Measurements from ENCODE around the gene SHISAL1. TPM values are rescaled to one million over a fixed set of nuclear protein-coding genes. Genes with fewer than 3 reads are reported as not detected.
"Not testable (repeated sequence)": the region's sequence is repeated elsewhere in the genome, so short reads cannot be mapped to it uniquely, and the experiment has no call there.

SHISAL1 gene
- total RNA-seq, 8 experiments from 2014 or later, result 0.17 to 21.5 (median 3.5) TPM

- no peak overlapping the region for H3K27ac ChIP-seq
- H3K4me1 ChIP-seq (replicated peaks in 1 of 2), result peaks cover 16 to 17% of the 10 kb centered on the region in 2 donors
- peak in 1 of 8 experiments; percentile 9 for ATAC-seq (replicated peaks in 6 of 8)
- H3K4me3 ChIP-seq, result no peak overlapping the region
- WGBS, 10 experiments, result 25 to 81% (median 32%) methylated on average over 2 to 5 of the region's 9 CpGs; no CpG with 5 or more reads in 6 of the 10 experiments
- in situ Hi-C loops (cut with MboI; ENCODE audit: low pct_unique_long_range_greater_than_20kb in 2 of 9, low sequenced_read_pairs in 9 of 9, unreplicated experiment in 9 of 9), result no loop called here
Measured at GRCh38 chr22:44304354-44304753, 8.4 kb downstream of the SHISAL1 start.

- H3K27ac ChIP-seq; in situ Hi-C loops (cut with MboI; ENCODE audit: low pct_unique_long_range_greater_than_20kb in 2 of 9, low sequenced_read_pairs in 9 of 9, unreplicated experiment in 9 of 9); H3K4me3 ChIP-seq; ATAC-seq (replicated peaks in 6 of 8): not testable (repeated sequence)
- WGBS, 10 experiments, result 40 to 100% (median 90%) methylated on average over 1 to 7 of the region's 10 CpGs; no CpG with 5 or more reads in 1 of the 10 experiments
- H3K4me1 ChIP-seq (replicated peaks in 1 of 2), result peaks cover 35% of the 10 kb centered on the region in 2 donors
Measured at GRCh38 chr22:44302363-44302762, 10.4 kb downstream of the SHISAL1 start.

GRCh38 chr22:44301039-44301438 lies 11.7 kb downstream of the SHISAL1 start:
- no peak for ATAC-seq (replicated peaks in 6 of 8)
- WGBS, 10 experiments, result 60 to 100% (median 91%) methylated on average over 1 to 14 of the region's 19 CpGs; no CpG with 5 or more reads in 3 of the 10 experiments
- Histone ChIP-seq H3K4me1 (replicated peaks in 1 of 2) (peaks cover 37 to 38% of the 10 kb centered on the region in 2 donors), H3K4me3 (no peak overlapping the region), H3K27ac (peak overlapping the region; percentile 11 to 58)
- in situ Hi-C loops (cut with MboI; ENCODE audit: low pct_unique_long_range_greater_than_20kb in 2 of 9, low sequenced_read_pairs in 9 of 9, unreplicated experiment in 9 of 9), result no loop called here

GRCh38 chr22:44299124-44299523 lies 13.6 kb downstream of the SHISAL1 start:
- peak overlapping the region in 1 of 2 donors; percentile 58 for H3K27ac ChIP-seq
- in situ Hi-C loops (cut with MboI; ENCODE audit: low pct_unique_long_range_greater_than_20kb in 2 of 9, low sequenced_read_pairs in 9 of 9, unreplicated experiment in 9 of 9), result no loop called here
- peak in 4 of 8 experiments; percentile 8 to 20 (median 12) for ATAC-seq (replicated peaks in 6 of 8)
- 66 to 100% (median 97%) methylated on average over 1 to 6 of the region's 13 CpGs; no CpG with 5 or more reads in 5 of the 10 experiments for WGBS, 10 experiments
- H3K4me1 ChIP-seq (replicated peaks in 1 of 2), result peaks cover 37 to 38% of the 10 kb centered on the region in 2 donors
- H3K4me3 ChIP-seq, result no peak overlapping the region

GRCh38 chr22:44298406-44299091 lies 14.2 kb downstream of the SHISAL1 start:
- Histone ChIP-seq H3K4me3 (no peak overlapping the region), H3K27ac (peak overlapping the region; percentile 13 to 58), H3K4me1 (replicated peaks in 1 of 2) (peaks cover 37 to 38% of the 10 kb centered on the region in 2 donors)
- 40 to 100% (median 80%) methylated on average over 1 to 8 of the region's 25 CpGs; no CpG with 5 or more reads in 5 of the 10 experiments for WGBS, 10 experiments
- in situ Hi-C loops (cut with MboI; ENCODE audit: low pct_unique_long_range_greater_than_20kb in 2 of 9, low sequenced_read_pairs in 9 of 9, unreplicated experiment in 9 of 9), result no loop called here
- peak in 6 of 8 experiments; percentile 53 to 81 (median 61) for ATAC-seq (replicated peaks in 6 of 8)

GRCh38 chr22:44297470-44298061 lies 15.2 kb downstream of the SHISAL1 start:
- ATAC-seq (replicated peaks in 6 of 8), result peak in 5 of 8 experiments; percentile 68 to 86 (median 78)
- H3K4me3 ChIP-seq, result no peak overlapping the region
- H3K27ac ChIP-seq, result peak overlapping the region; percentile 13 to 58
- peaks cover 39 to 40% of the 10 kb centered on the region in 2 donors for H3K4me1 ChIP-seq (replicated peaks in 1 of 2)
- WGBS, 10 experiments, result 0 to 92% (median 27%) methylated on average over 1 to 7 of the region's 14 CpGs; no CpG with 5 or more reads in 4 of the 10 experiments
- in situ Hi-C loops (cut with MboI; ENCODE audit: low pct_unique_long_range_greater_than_20kb in 2 of 9, low sequenced_read_pairs in 9 of 9, unreplicated experiment in 9 of 9), result no loop called here

GRCh38 chr22:44295406-44295805 lies 17.3 kb downstream of the SHISAL1 start:
- 46 to 96% (median 81%) methylated on average over 2 to 3 of the region's 3 CpGs for WGBS, 10 experiments
- in situ Hi-C loops (cut with MboI; ENCODE audit: low pct_unique_long_range_greater_than_20kb in 2 of 9, low sequenced_read_pairs in 9 of 9, unreplicated experiment in 9 of 9), result no loop called here
- H3K4me1 ChIP-seq (replicated peaks in 1 of 2), result peaks cover 33 to 43% of the 10 kb centered on the region in 2 donors
- H3K4me3 ChIP-seq, result no peak overlapping the region
- no peak for ATAC-seq (replicated peaks in 6 of 8)
- no peak overlapping the region for H3K27ac ChIP-seq

- H3K27ac ChIP-seq, result no peak overlapping the region
- no peak for ATAC-seq (replicated peaks in 6 of 8)
- in situ Hi-C loops (cut with MboI; ENCODE audit: low pct_unique_long_range_greater_than_20kb in 2 of 9, low sequenced_read_pairs in 9 of 9, unreplicated experiment in 9 of 9), result no loop called here
- WGBS, 10 experiments, result 20 to 93% (median 82%) methylated on average over 1 to 5 of the region's 6 CpGs; no CpG with 5 or more reads in 4 of the 10 experiments
- H3K4me1 ChIP-seq (replicated peaks in 1 of 2), result peaks cover 39 to 47% of the 10 kb centered on the region in 2 donors
- no peak overlapping the region for H3K4me3 ChIP-seq
Measured at GRCh38 chr22:44293876-44294275, 18.9 kb downstream of the SHISAL1 start.

- 63 to 100% (median 90%) methylated on average over 1 to 2 of the region's 12 CpGs; no CpG with 5 or more reads in 7 of the 10 experiments for WGBS, 10 experiments
- peaks cover 31 to 42% of the 10 kb centered on the region in 2 donors for H3K4me1 ChIP-seq (replicated peaks in 1 of 2)
- H3K4me3 ChIP-seq, result no peak overlapping the region
- in situ Hi-C loops (cut with MboI; ENCODE audit: low pct_unique_long_range_greater_than_20kb in 2 of 9, low sequenced_read_pairs in 9 of 9, unreplicated experiment in 9 of 9), result no loop called here
- no peak for ATAC-seq (replicated peaks in 6 of 8)
- no peak overlapping the region for H3K27ac ChIP-seq
Measured at GRCh38 chr22:44293034-44293433, 19.7 kb downstream of the SHISAL1 start.

- WGBS, 10 experiments, result 92% methylated on average over 7 of the region's 10 CpGs; no CpG with 5 or more reads in 9 of the 10 experiments
- peak overlapping the region; percentile 37 to 49 for H3K27ac ChIP-seq
- ATAC-seq (replicated peaks in 6 of 8), result no peak
- in situ Hi-C loops (cut with MboI; ENCODE audit: low pct_unique_long_range_greater_than_20kb in 2 of 9, low sequenced_read_pairs in 9 of 9, unreplicated experiment in 9 of 9), result no loop called here
- H3K4me1 ChIP-seq (replicated peaks in 1 of 2), result peaks cover 26 to 43% of the 10 kb centered on the region in 2 donors
- no peak overlapping the region for H3K4me3 ChIP-seq
Measured at GRCh38 chr22:44292521-44292920, 20.2 kb downstream of the SHISAL1 start.

- WGBS, 10 experiments, result 57 to 76% (median 76%) methylated on average over 2 to 9 of the region's 21 CpGs; no CpG with 5 or more reads in 7 of the 10 experiments
- peaks cover 23 to 44% of the 10 kb centered on the region in 2 donors for H3K4me1 ChIP-seq (replicated peaks in 1 of 2)
- H3K4me3 ChIP-seq, result no peak overlapping the region
- H3K27ac ChIP-seq, result peak overlapping the region; percentile 37 to 49
- in situ Hi-C loops (cut with MboI; ENCODE audit: low pct_unique_long_range_greater_than_20kb in 2 of 9, low sequenced_read_pairs in 9 of 9, unreplicated experiment in 9 of 9), result no loop called here
- peak in 5 of 8 experiments; percentile 78 to 91 (median 82) for ATAC-seq (replicated peaks in 6 of 8)
Measured at GRCh38 chr22:44291674-44292360, 20.9 kb downstream of the SHISAL1 start.

- WGBS, 10 experiments, result 0 to 100% (median 86%) methylated on average over 1 to 6 of the region's 8 CpGs; no CpG with 5 or more reads in 6 of the 10 experiments
- Histone ChIP-seq H3K4me3 (no peak overlapping the region), H3K4me1 (replicated peaks in 1 of 2) (peaks cover 23 to 44% of the 10 kb centered on the region in 2 donors), H3K27ac (no peak overlapping the region)
- no peak for ATAC-seq (replicated peaks in 6 of 8)
- in situ Hi-C loops (cut with MboI; ENCODE audit: low pct_unique_long_range_greater_than_20kb in 2 of 9, low sequenced_read_pairs in 9 of 9, unreplicated experiment in 9 of 9), result no loop called here
Measured at GRCh38 chr22:44291265-44291664, 21.5 kb downstream of the SHISAL1 start.
